IMR-90 (cell line): ENCODE results near the gene INSYN2A. TPM values are rescaled to one million over a fixed set of nuclear protein-coding genes. Genes with fewer than 3 reads are reported as not detected.

Experiments used
- ATAC-seq: fragments of 200-7000 bp; cut with Tn5 transposase; 2 replicates; pipeline ENCODE4 v1.9.1; 2020; ENCODE audit warnings: low read depth, mild to moderate bottlenecking, moderate library complexity
- BruUV-seq: library from RNA; stranded (reverse); fragments of 400-500 nt; replicated peaks from 2 replicates; lab custom pipeline; 2021; lab: Mats Ljungman, UMichigan
- CTCF ChIA-PET: fragments of 300-600 bp; formaldehyde crosslinking; extraction: SDS; loops from one replicate; lab custom pipeline; 2021; ENCODE audit warnings: antibody characterized with exemption; lab: Yijun Ruan, JAX
- POLR2A ChIA-PET: fragments of 300-600 bp; sonication (Branson Sonifier 250); formaldehyde crosslinking; loops from one replicate; lab custom pipeline; 2022; ENCODE audit warnings: antibody characterized with exemption; ENCODE audit not compliant: unreplicated experiment; lab: Charles Lee
- DNase-seq: peaks from one replicate; pipeline ENCODE4 v3.0.0; 2013
- H2AFZ ChIP-seq: replicated peaks from 2 replicates; pipeline ENCODE3; 2013; ENCODE audit warnings: low read length, mild to moderate bottlenecking; ENCODE audit not compliant: poor library complexity
- H2AK5ac ChIP-seq: 2 replicates; pipeline ENCODE4 v1.6.1; 2013; ENCODE audit warnings: low read depth, low read length, inconsistent platforms
- H2AK9ac ChIP-seq: replicated peaks from 2 replicates; pipeline ENCODE3; 2013; ENCODE audit warnings: mild to moderate bottlenecking, low read depth, low read length, moderate library complexity; ENCODE audit not compliant: poor library complexity
- H2BK120ac ChIP-seq: 2 replicates; pipeline ENCODE4 v1.6.1; 2013; ENCODE audit warnings: low read depth, low read length, inconsistent platforms
- H2BK15ac ChIP-seq: 3 replicates; pipeline ENCODE4 v1.6.1; 2013; ENCODE audit warnings: low read depth, low read length, inconsistent platforms
- H2BK20ac ChIP-seq: 2 replicates; pipeline ENCODE4 v1.6.1; 2013; ENCODE audit warnings: low read depth, mild to moderate bottlenecking, inconsistent platforms, low read length, moderate library complexity
- H2BK5ac ChIP-seq: 2 replicates; pipeline ENCODE4 v1.6.1; 2013; ENCODE audit warnings: mild to moderate bottlenecking, low read depth, low read length, inconsistent platforms; ENCODE audit not compliant: poor library complexity, severe bottlenecking
- H3K14ac ChIP-seq: replicated peaks from 2 replicates; pipeline ENCODE4 v1.6.1; 2013; ENCODE audit warnings: low read depth, low read length, inconsistent platforms
- H3K18ac ChIP-seq: 2 replicates; pipeline ENCODE4 v1.6.1; 2013; ENCODE audit warnings: low read depth, low read length, control low read depth
- H3K23ac ChIP-seq: 2 replicates; pipeline ENCODE4 v1.6.1; 2013; ENCODE audit warnings: low read depth, low read length, inconsistent platforms
- H3K27ac ChIP-seq: 2 replicates; pipeline ENCODE4 v1.5.1; 2013; ENCODE audit warnings: mild to moderate bottlenecking, control low read depth, low read length; ENCODE audit not compliant: insufficient read depth
- H3K27me3 ChIP-seq: 2 replicates; pipeline ENCODE4 v1.6.1; 2013; ENCODE audit warnings: low read length; ENCODE audit not compliant: control insufficient read depth, insufficient read depth
- H3K36me3 ChIP-seq: 2 replicates; pipeline ENCODE4 v1.6.1; 2013; ENCODE audit warnings: low read length, mixed read lengths; ENCODE audit not compliant: control insufficient read depth, insufficient read depth
- H3K4ac ChIP-seq: 2 replicates; pipeline ENCODE4 v1.6.1; 2013; ENCODE audit warnings: low read depth, low read length, inconsistent platforms
- H3K4me1 ChIP-seq: 2 replicates; pipeline ENCODE4 v1.6.1; 2013; ENCODE audit warnings: low read length, mixed read lengths; ENCODE audit not compliant: control insufficient read depth, insufficient read depth
- H3K4me2 ChIP-seq: 2 replicates; pipeline ENCODE4 v1.6.1; 2013; ENCODE audit warnings: low read depth, mild to moderate bottlenecking, control low read depth, low read length, moderate library complexity
- H3K4me3 ChIP-seq: 2 replicates; pipeline ENCODE4 v1.5.1; 2013; ENCODE audit warnings: low read depth, mild to moderate bottlenecking, control low read depth, low read length, moderate library complexity; ENCODE audit not compliant: insufficient read depth
- H3K56ac ChIP-seq: 2 replicates; pipeline ENCODE4 v1.6.1; 2013; ENCODE audit warnings: low read length, inconsistent platforms; ENCODE audit not compliant: insufficient read depth; ENCODE audit errors: extremely low read depth
- H3K79me1 ChIP-seq, 2 experiments: 2 replicates each; pipeline ENCODE4 v1.6.1; 2013; ENCODE audit warnings: low read length in 2 of 2, inconsistent platforms in 1 of 2, low read depth in 1 of 2
- H3K9ac ChIP-seq: 2 replicates; pipeline ENCODE4 v1.6.1; 2013; ENCODE audit warnings: low read depth, low read length, control low read depth
- H3K9me1 ChIP-seq: 2 replicates; pipeline ENCODE4 v1.6.1; 2013; ENCODE audit warnings: low read length, inconsistent platforms; ENCODE audit not compliant: insufficient read depth
- H3K9me3 ChIP-seq: 2 replicates; pipeline ENCODE4 v1.6.1; 2013; ENCODE audit warnings: low read length; ENCODE audit not compliant: control insufficient read depth, insufficient read depth
- H4K20me1 ChIP-seq: 2 replicates; pipeline ENCODE4 v1.6.1; 2013; ENCODE audit warnings: low read length, inconsistent platforms; ENCODE audit not compliant: insufficient read depth
- H4K5ac ChIP-seq: 2 replicates; pipeline ENCODE4 v1.6.1; 2013; ENCODE audit warnings: mild to moderate bottlenecking, low read depth, low read length, control low read depth
- H4K8ac ChIP-seq, 2 experiments: 2 replicates each; pipeline ENCODE4 v1.6.1; 2013; ENCODE audit warnings: low read depth in 2 of 2, low read length in 2 of 2, control low read depth in 1 of 2, inconsistent platforms in 1 of 2
- H4K91ac ChIP-seq: 2 replicates; pipeline ENCODE4 v1.6.1; 2013; ENCODE audit warnings: low read depth, low read length, inconsistent platforms; ENCODE audit not compliant: insufficient read depth
- BHLHE40 ChIP-seq: fragments of 150-350 bp; IDR thresholded peaks from 2 replicates; pipeline ENCODE4 v1.6.1; 2016; ENCODE audit warnings: mild to moderate bottlenecking, low read depth, low read length
- CEBPB ChIP-seq: IDR thresholded peaks from 2 replicates; pipeline ENCODE4 v1.6.1; 2012; ENCODE audit warnings: low read depth, low read length, improper control_type of control experiment
- CHD1 ChIP-seq: IDR thresholded peaks from 2 replicates; pipeline ENCODE4 v1.6.1; 2012; ENCODE audit warnings: low read depth, low read length, improper control_type of control experiment
- FOS ChIP-seq: fragments of 150-350 bp; IDR thresholded peaks from 2 replicates; pipeline ENCODE4 v1.6.1; 2016; ENCODE audit warnings: low read depth, low read length
- MAFK ChIP-seq: IDR thresholded peaks from 2 replicates; pipeline ENCODE4 v1.6.1; 2012; ENCODE audit warnings: low read depth, low read length, improper control_type of control experiment
- MAZ ChIP-seq: IDR thresholded peaks from 2 replicates; pipeline ENCODE4 v1.6.1; 2012; ENCODE audit warnings: low read depth, mild to moderate bottlenecking, low read length, improper control_type of control experiment, moderate library complexity, borderline replicate concordance
- MXI1 ChIP-seq: IDR thresholded peaks from 2 replicates; pipeline ENCODE4 v1.6.1; 2012; ENCODE audit warnings: low read depth, mild to moderate bottlenecking, low read length, moderate library complexity, borderline replicate concordance
- RAD21 ChIP-seq: IDR thresholded peaks from 2 replicates; pipeline ENCODE4 v1.6.1; 2012; ENCODE audit warnings: low read length, improper control_type of control experiment
- RCOR1 ChIP-seq: IDR thresholded peaks from 2 replicates; pipeline ENCODE4 v1.6.1; 2012; ENCODE audit warnings: mild to moderate bottlenecking, low read length, improper control_type of control experiment; ENCODE audit not compliant: insufficient replicate concordance
- RFX5 ChIP-seq: IDR thresholded peaks from 2 replicates; pipeline ENCODE4 v1.8.0; 2012; ENCODE audit warnings: low read depth, mild to moderate bottlenecking, low read length, moderate library complexity
- SMC3 ChIP-seq: fragments of 150-350 bp; IDR thresholded peaks from 2 replicates; pipeline ENCODE4 v1.6.1; 2016; ENCODE audit warnings: low read depth, mild to moderate bottlenecking, antibody characterized with exemption, low read length, moderate library complexity
- USF2 ChIP-seq: fragments of 150-350 bp; IDR thresholded peaks from 2 replicates; pipeline ENCODE4 v1.6.1; 2017; ENCODE audit warnings: mild to moderate bottlenecking, antibody characterized with exemption, low read length, low read depth
- WGBS, 2 experiments: methylation state at CpG; one replicate each; pipeline versions ENCODE4 v1.1.5 to v1.1.7; 2013; ENCODE audit warnings: missing lambda C conversion rate in 2 of 2; ENCODE audit not compliant: insufficient read length in 1 of 2; ENCODE audit errors: extremely low coverage in 2 of 2; 5-methylcytosine and 5-hydroxymethylcytosine counted together
- dilution Hi-C: fragments of 300-500 bp; cut with HindIII; formaldehyde crosslinking; loops from one replicate; pipeline ENCODE4 v1.14.3; 2018; ENCODE audit warnings: low sequenced_read_pairs; ENCODE audit not compliant: unreplicated experiment
- in situ Hi-C: fragments of 300-500 bp; cut with MboI; formaldehyde crosslinking; loops from 3 replicates; pipeline ENCODE4 v1.14.3; 2019; ENCODE audit warnings: low sequenced_read_pairs, inconsistent platforms, mixed read lengths
- intact Hi-C: fragments of 100-400 bp; cut with micrococcal nuclease; formaldehyde crosslinking; loops from 2 replicates; pipeline ENCODE4 v1.10.0; 2022
- polyA plus RNA-seq, 3 experiments: library from polyadenylated mRNA; depleted of rRNA; stranded (reverse); fragments of >200 nt; gene quantifications; 2 replicates each; pipeline ENCODE4 v1.2.3, GENCODE V29; 2012; ENCODE audit warnings: low replicate concordance in 1 of 3
- total RNA-seq: library from RNA; depleted of rRNA; stranded (reverse); fragments of >200 nt; gene quantifications from 2 replicates; pipeline ENCODE4 v1.2.3, GENCODE V29; 2012
- TF ChIP-seq, protein P1 (sequence below): conservative IDR thresholded peaks from 2 replicates; pipeline ENCODE4 v1.5.1; 2012; ENCODE audit warnings: mild to moderate bottlenecking, low read depth, low read length, improper control_type of control experiment
- TF ChIP-seq, protein P2 (sequence below): fragments of 150-350 bp; IDR thresholded peaks from 2 replicates; pipeline ENCODE4 v1.6.1; 2016; ENCODE audit warnings: low read depth, mild to moderate bottlenecking, low read length, moderate library complexity, borderline replicate concordance

The INSYN2A gene
- total and polyA plus RNA-seq, 2 of the 4 experiments (the other 2 are of a cell fraction): 0.10 to 0.18 TPM

DNA sequence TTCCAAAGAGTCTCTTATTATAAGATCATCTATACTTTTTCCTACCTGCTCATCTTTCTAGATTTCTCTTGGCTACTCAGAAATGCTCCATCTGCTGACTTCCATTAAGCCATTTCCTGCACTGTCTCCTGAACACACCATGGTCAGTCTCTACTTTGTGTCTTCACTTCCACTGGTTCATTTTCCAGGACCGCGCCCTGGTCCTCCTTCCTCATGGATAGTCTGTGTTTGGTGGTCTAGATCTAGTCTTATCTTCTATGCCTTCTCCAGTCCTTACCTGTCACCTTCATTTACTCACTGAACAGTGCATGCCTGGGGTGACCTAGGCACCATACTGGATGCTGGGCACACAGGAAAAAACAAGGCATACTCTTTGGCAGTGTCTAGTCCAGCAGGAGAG, 11.8 kb downstream of the INSYN2A start:
- dilution Hi-C loops: no loop called here
- no CpG with 5 or more reads among the region's 2 CpGs for WGBS, 2 experiments
- ATAC-seq: no peak
- ChIA-PET POLR2A (no interaction called here), CTCF (no interaction called here)
- H2AK9ac ChIP-seq: no peak overlapping the region
- H4K5ac ChIP-seq: no peak overlapping the region
- in situ Hi-C loops: no loop called here
- no peak overlapping the region for H2AK5ac ChIP-seq
- no peaks in the 10 kb centered on the region for H3K9me3 ChIP-seq
- no peak overlapping the region for H3K14ac ChIP-seq
- no peak overlapping the region for H2BK20ac ChIP-seq
- no TSS peak for BruUV-seq
- H3K79me1 ChIP-seq: peaks cover 10 to 20% of the 10 kb centered on the region in 2 experiments
- H2BK120ac ChIP-seq: no peak overlapping the region
- H2AFZ ChIP-seq: no peak overlapping the region
- H3K4me3 ChIP-seq: no peak overlapping the region
- no peak overlapping the region for H4K8ac ChIP-seq
- no peak overlapping the region for H3K4me2 ChIP-seq
- no peak for DNase-seq
- H3K23ac ChIP-seq: no peak overlapping the region
- H3K56ac ChIP-seq: no peak overlapping the region
- H3K4ac ChIP-seq: no peak overlapping the region
- H4K20me1 ChIP-seq: no peaks in the 10 kb centered on the region
- H2BK15ac ChIP-seq: no peak overlapping the region
- no peak overlapping the region for H4K91ac ChIP-seq
- intact Hi-C loops: no loop called here
- no peak overlapping the region for H2BK5ac ChIP-seq
- H3K9ac ChIP-seq: no peak overlapping the region
- H3K27me3 ChIP-seq: no peaks in the 10 kb centered on the region
- no peak overlapping the region for H3K27ac ChIP-seq
- TF ChIP-seq RCOR1 (no peak), MXI1 (no peak), CEBPB (no peak), MAZ (no peak), USF2 (no peak), FOS (no peak), MAFK (no peak), BHLHE40 (no peak), SMC3 (no peak), RAD21 (no peak), CHD1 (no peak), RFX5 (no peak)
- TF ChIP-seq, protein P1, sequence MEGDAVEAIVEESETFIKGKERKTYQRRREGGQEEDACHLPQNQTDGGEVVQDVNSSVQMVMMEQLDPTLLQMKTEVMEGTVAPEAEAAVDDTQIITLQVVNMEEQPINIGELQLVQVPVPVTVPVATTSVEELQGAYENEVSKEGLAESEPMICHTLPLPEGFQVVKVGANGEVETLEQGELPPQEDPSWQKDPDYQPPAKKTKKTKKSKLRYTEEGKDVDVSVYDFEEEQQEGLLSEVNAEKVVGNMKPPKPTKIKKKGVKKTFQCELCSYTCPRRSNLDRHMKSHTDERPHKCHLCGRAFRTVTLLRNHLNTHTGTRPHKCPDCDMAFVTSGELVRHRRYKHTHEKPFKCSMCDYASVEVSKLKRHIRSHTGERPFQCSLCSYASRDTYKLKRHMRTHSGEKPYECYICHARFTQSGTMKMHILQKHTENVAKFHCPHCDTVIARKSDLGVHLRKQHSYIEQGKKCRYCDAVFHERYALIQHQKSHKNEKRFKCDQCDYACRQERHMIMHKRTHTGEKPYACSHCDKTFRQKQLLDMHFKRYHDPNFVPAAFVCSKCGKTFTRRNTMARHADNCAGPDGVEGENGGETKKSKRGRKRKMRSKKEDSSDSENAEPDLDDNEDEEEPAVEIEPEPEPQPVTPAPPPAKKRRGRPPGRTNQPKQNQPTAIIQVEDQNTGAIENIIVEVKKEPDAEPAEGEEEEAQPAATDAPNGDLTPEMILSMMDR: no peak
- TF ChIP-seq, protein P2, sequence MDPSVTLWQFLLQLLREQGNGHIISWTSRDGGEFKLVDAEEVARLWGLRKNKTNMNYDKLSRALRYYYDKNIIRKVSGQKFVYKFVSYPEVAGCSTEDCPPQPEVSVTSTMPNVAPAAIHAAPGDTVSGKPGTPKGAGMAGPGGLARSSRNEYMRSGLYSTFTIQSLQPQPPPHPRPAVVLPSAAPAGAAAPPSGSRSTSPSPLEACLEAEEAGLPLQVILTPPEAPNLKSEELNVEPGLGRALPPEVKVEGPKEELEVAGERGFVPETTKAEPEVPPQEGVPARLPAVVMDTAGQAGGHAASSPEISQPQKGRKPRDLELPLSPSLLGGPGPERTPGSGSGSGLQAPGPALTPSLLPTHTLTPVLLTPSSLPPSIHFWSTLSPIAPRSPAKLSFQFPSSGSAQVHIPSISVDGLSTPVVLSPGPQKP: no peak
- peaks cover 5% of the 10 kb centered on the region for H3K36me3 ChIP-seq
- no peak overlapping the region for H3K18ac ChIP-seq
- peaks cover 9% of the 10 kb centered on the region; the same call in 1 of the 2 replicates for H3K9me1 ChIP-seq
- H3K4me1 ChIP-seq: no peaks in the 10 kb centered on the region
